IMR-90 (cell line): Measurements from ENCODE around the gene PAM. TPM values are rescaled to one million over a fixed set of nuclear protein-coding genes. Genes with fewer than 3 reads are reported as not detected.
A peak's percentile ranks its signal among the peaks of the same experiment; 100 is the strongest.

Experiments
- ATAC-seq: fragments of 200-7000 bp; cut with Tn5 transposase; 2 replicates; pipeline ENCODE4 v1.9.1; 2020; ENCODE audit warnings: low read depth, mild to moderate bottlenecking, moderate library complexity
- BruUV-seq: library from RNA; stranded (reverse); fragments of 400-500 nt; replicated peaks from 2 replicates; lab custom pipeline; 2021; lab: Mats Ljungman, UMichigan
- CTCF ChIA-PET: fragments of 300-600 bp; formaldehyde crosslinking; extraction: SDS; loops from one replicate; lab custom pipeline; 2021; ENCODE audit warnings: antibody characterized with exemption; lab: Yijun Ruan, JAX
- POLR2A ChIA-PET: fragments of 300-600 bp; sonication (Branson Sonifier 250); formaldehyde crosslinking; loops from one replicate; lab custom pipeline; 2022; ENCODE audit warnings: antibody characterized with exemption; ENCODE audit not compliant: unreplicated experiment; lab: Charles Lee
- DNase-seq: peaks from one replicate; pipeline ENCODE4 v3.0.0; 2013
- H2AFZ ChIP-seq: replicated peaks from 2 replicates; pipeline ENCODE3; 2013; ENCODE audit warnings: low read length, mild to moderate bottlenecking; ENCODE audit not compliant: poor library complexity
- H2AK5ac ChIP-seq: 2 replicates; pipeline ENCODE4 v1.6.1; 2013; ENCODE audit warnings: low read depth, low read length, inconsistent platforms
- H2AK9ac ChIP-seq: replicated peaks from 2 replicates; pipeline ENCODE3; 2013; ENCODE audit warnings: mild to moderate bottlenecking, low read depth, low read length, moderate library complexity; ENCODE audit not compliant: poor library complexity
- H2BK120ac ChIP-seq: 2 replicates; pipeline ENCODE4 v1.6.1; 2013; ENCODE audit warnings: low read depth, low read length, inconsistent platforms
- H2BK15ac ChIP-seq: 3 replicates; pipeline ENCODE4 v1.6.1; 2013; ENCODE audit warnings: low read depth, low read length, inconsistent platforms
- H2BK20ac ChIP-seq: 2 replicates; pipeline ENCODE4 v1.6.1; 2013; ENCODE audit warnings: low read depth, mild to moderate bottlenecking, inconsistent platforms, low read length, moderate library complexity
- H2BK5ac ChIP-seq: 2 replicates; pipeline ENCODE4 v1.6.1; 2013; ENCODE audit warnings: mild to moderate bottlenecking, low read depth, low read length, inconsistent platforms; ENCODE audit not compliant: poor library complexity, severe bottlenecking
- H3K14ac ChIP-seq: replicated peaks from 2 replicates; pipeline ENCODE4 v1.6.1; 2013; ENCODE audit warnings: low read depth, low read length, inconsistent platforms
- H3K18ac ChIP-seq: 2 replicates; pipeline ENCODE4 v1.6.1; 2013; ENCODE audit warnings: low read depth, low read length, control low read depth
- H3K23ac ChIP-seq: 2 replicates; pipeline ENCODE4 v1.6.1; 2013; ENCODE audit warnings: low read depth, low read length, inconsistent platforms
- H3K27ac ChIP-seq: 2 replicates; pipeline ENCODE4 v1.5.1; 2013; ENCODE audit warnings: mild to moderate bottlenecking, control low read depth, low read length; ENCODE audit not compliant: insufficient read depth
- H3K27me3 ChIP-seq: 2 replicates; pipeline ENCODE4 v1.6.1; 2013; ENCODE audit warnings: low read length; ENCODE audit not compliant: control insufficient read depth, insufficient read depth
- H3K36me3 ChIP-seq: 2 replicates; pipeline ENCODE4 v1.6.1; 2013; ENCODE audit warnings: low read length, mixed read lengths; ENCODE audit not compliant: control insufficient read depth, insufficient read depth
- H3K4ac ChIP-seq: 2 replicates; pipeline ENCODE4 v1.6.1; 2013; ENCODE audit warnings: low read depth, low read length, inconsistent platforms
- H3K4me1 ChIP-seq: 2 replicates; pipeline ENCODE4 v1.6.1; 2013; ENCODE audit warnings: low read length, mixed read lengths; ENCODE audit not compliant: control insufficient read depth, insufficient read depth
- H3K4me2 ChIP-seq: 2 replicates; pipeline ENCODE4 v1.6.1; 2013; ENCODE audit warnings: low read depth, mild to moderate bottlenecking, control low read depth, low read length, moderate library complexity
- H3K4me3 ChIP-seq: 2 replicates; pipeline ENCODE4 v1.5.1; 2013; ENCODE audit warnings: low read depth, mild to moderate bottlenecking, control low read depth, low read length, moderate library complexity; ENCODE audit not compliant: insufficient read depth
- H3K56ac ChIP-seq: 2 replicates; pipeline ENCODE4 v1.6.1; 2013; ENCODE audit warnings: low read length, inconsistent platforms; ENCODE audit not compliant: insufficient read depth; ENCODE audit errors: extremely low read depth
- H3K79me1 ChIP-seq, 2 experiments: 2 replicates each; pipeline ENCODE4 v1.6.1; 2013; ENCODE audit warnings: low read length in 2 of 2, inconsistent platforms in 1 of 2, low read depth in 1 of 2
- H3K9ac ChIP-seq: 2 replicates; pipeline ENCODE4 v1.6.1; 2013; ENCODE audit warnings: low read depth, low read length, control low read depth
- H3K9me1 ChIP-seq: 2 replicates; pipeline ENCODE4 v1.6.1; 2013; ENCODE audit warnings: low read length, inconsistent platforms; ENCODE audit not compliant: insufficient read depth
- H3K9me3 ChIP-seq: 2 replicates; pipeline ENCODE4 v1.6.1; 2013; ENCODE audit warnings: low read length; ENCODE audit not compliant: control insufficient read depth, insufficient read depth
- H4K20me1 ChIP-seq: 2 replicates; pipeline ENCODE4 v1.6.1; 2013; ENCODE audit warnings: low read length, inconsistent platforms; ENCODE audit not compliant: insufficient read depth
- H4K5ac ChIP-seq: 2 replicates; pipeline ENCODE4 v1.6.1; 2013; ENCODE audit warnings: mild to moderate bottlenecking, low read depth, low read length, control low read depth
- H4K8ac ChIP-seq, 2 experiments: 2 replicates each; pipeline ENCODE4 v1.6.1; 2013; ENCODE audit warnings: low read depth in 2 of 2, low read length in 2 of 2, control low read depth in 1 of 2, inconsistent platforms in 1 of 2
- H4K91ac ChIP-seq: 2 replicates; pipeline ENCODE4 v1.6.1; 2013; ENCODE audit warnings: low read depth, low read length, inconsistent platforms; ENCODE audit not compliant: insufficient read depth
- BHLHE40 ChIP-seq: fragments of 150-350 bp; IDR thresholded peaks from 2 replicates; pipeline ENCODE4 v1.6.1; 2016; ENCODE audit warnings: mild to moderate bottlenecking, low read depth, low read length
- CEBPB ChIP-seq: IDR thresholded peaks from 2 replicates; pipeline ENCODE4 v1.6.1; 2012; ENCODE audit warnings: low read depth, low read length, improper control_type of control experiment
- CHD1 ChIP-seq: IDR thresholded peaks from 2 replicates; pipeline ENCODE4 v1.6.1; 2012; ENCODE audit warnings: low read depth, low read length, improper control_type of control experiment
- FOS ChIP-seq: fragments of 150-350 bp; IDR thresholded peaks from 2 replicates; pipeline ENCODE4 v1.6.1; 2016; ENCODE audit warnings: low read depth, low read length
- MAFK ChIP-seq: IDR thresholded peaks from 2 replicates; pipeline ENCODE4 v1.6.1; 2012; ENCODE audit warnings: low read depth, low read length, improper control_type of control experiment
- MAZ ChIP-seq: IDR thresholded peaks from 2 replicates; pipeline ENCODE4 v1.6.1; 2012; ENCODE audit warnings: low read depth, mild to moderate bottlenecking, low read length, improper control_type of control experiment, moderate library complexity, borderline replicate concordance
- MXI1 ChIP-seq: IDR thresholded peaks from 2 replicates; pipeline ENCODE4 v1.6.1; 2012; ENCODE audit warnings: low read depth, mild to moderate bottlenecking, low read length, moderate library complexity, borderline replicate concordance
- POLR2A ChIP-seq: IDR thresholded peaks from 2 replicates; pipeline ENCODE4 v1.6.1; 2012; ENCODE audit warnings: mild to moderate bottlenecking, low read depth, low read length
- RAD21 ChIP-seq: IDR thresholded peaks from 2 replicates; pipeline ENCODE4 v1.6.1; 2012; ENCODE audit warnings: low read length, improper control_type of control experiment
- RFX5 ChIP-seq: IDR thresholded peaks from 2 replicates; pipeline ENCODE4 v1.8.0; 2012; ENCODE audit warnings: low read depth, mild to moderate bottlenecking, low read length, moderate library complexity
- SMC3 ChIP-seq: fragments of 150-350 bp; IDR thresholded peaks from 2 replicates; pipeline ENCODE4 v1.6.1; 2016; ENCODE audit warnings: low read depth, mild to moderate bottlenecking, antibody characterized with exemption, low read length, moderate library complexity
- WGBS, 2 experiments: methylation state at CpG; one replicate each; pipeline versions ENCODE4 v1.1.5 to v1.1.7; 2013; ENCODE audit warnings: missing lambda C conversion rate in 2 of 2; ENCODE audit not compliant: insufficient read length in 1 of 2; ENCODE audit errors: extremely low coverage in 2 of 2; 5-methylcytosine and 5-hydroxymethylcytosine counted together
- dilution Hi-C: fragments of 300-500 bp; cut with HindIII; formaldehyde crosslinking; loops from one replicate; pipeline ENCODE4 v1.14.3; 2018; ENCODE audit warnings: low sequenced_read_pairs; ENCODE audit not compliant: unreplicated experiment
- in situ Hi-C: fragments of 300-500 bp; cut with MboI; formaldehyde crosslinking; loops from 3 replicates; pipeline ENCODE4 v1.14.3; 2019; ENCODE audit warnings: low sequenced_read_pairs, inconsistent platforms, mixed read lengths
- intact Hi-C: fragments of 100-400 bp; cut with micrococcal nuclease; formaldehyde crosslinking; loops from 2 replicates; pipeline ENCODE4 v1.10.0; 2022
- polyA plus RNA-seq, 3 experiments: library from polyadenylated mRNA; depleted of rRNA; stranded (reverse); fragments of >200 nt; gene quantifications; 2 replicates each; pipeline ENCODE4 v1.2.3, GENCODE V29; 2012; ENCODE audit warnings: low replicate concordance in 1 of 3
- total RNA-seq: library from RNA; depleted of rRNA; stranded (reverse); fragments of >200 nt; gene quantifications from 2 replicates; pipeline ENCODE4 v1.2.3, GENCODE V29; 2012
- TF ChIP-seq, protein P1 (sequence below): conservative IDR thresholded peaks from 2 replicates; pipeline ENCODE4 v1.5.1; 2012; ENCODE audit warnings: mild to moderate bottlenecking, low read depth, low read length, improper control_type of control experiment
- TF ChIP-seq, protein P2 (sequence below): fragments of 150-350 bp; IDR thresholded peaks from 2 replicates; pipeline ENCODE4 v1.6.1; 2017; ENCODE audit warnings: mild to moderate bottlenecking, antibody characterized with exemption, low read length, low read depth

The PAM gene
- total and polyA plus RNA-seq, 2 of the 4 experiments (the other 2 are of a cell fraction): 115 to 179 TPM

DNA sequence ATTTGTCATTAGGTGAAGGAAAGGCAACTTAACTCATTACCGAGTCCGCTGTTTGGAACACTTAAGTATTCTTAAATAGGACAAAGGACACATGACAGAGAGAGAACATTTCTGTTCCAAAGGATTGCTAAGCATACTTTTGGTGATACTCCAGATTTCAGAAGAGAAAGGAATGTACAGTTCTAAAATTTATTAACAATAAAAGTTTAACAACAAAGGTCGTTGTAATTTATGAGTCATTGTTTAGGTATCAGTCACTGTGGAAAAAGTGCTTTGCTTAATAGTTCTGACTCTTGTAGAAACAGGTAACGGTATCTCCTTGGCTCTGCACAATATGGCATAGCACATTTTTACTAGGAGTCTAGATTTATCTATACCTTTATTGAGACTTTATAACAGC, 36.3 kb upstream of the PAM start:
- Histone ChIP-seq H2BK120ac (peak overlapping the region; percentile 49; the same call in 1 of the 2 replicates), H3K27me3 (no peaks in the 10 kb centered on the region), H2BK5ac (no peak overlapping the region), H3K79me1 (no peaks in the 10 kb centered on the region), H3K14ac (no peak overlapping the region), H2AK5ac (no peak overlapping the region), H4K5ac (no peak overlapping the region), H3K4me2 (no peak overlapping the region), H4K20me1 (no peaks in the 10 kb centered on the region), H3K4me3 (no peak overlapping the region), H2BK15ac (no peak overlapping the region), H4K91ac (no peak overlapping the region), H3K4me1 (peaks cover 20% of the 10 kb centered on the region), H3K27ac (no peak overlapping the region), H3K23ac (no peak overlapping the region), H3K9ac (no peak overlapping the region), H4K8ac (no peak overlapping the region), H3K36me3 (no peaks in the 10 kb centered on the region), H3K4ac (no peak overlapping the region), H3K9me1 (peaks cover 5% of the 10 kb centered on the region; the same call in 1 of the 2 replicates), H3K18ac (0 out of 2 replicates have a peak overlapping the region, but pooled peaks have one; percentile 73), H2AFZ (no peak overlapping the region), H2AK9ac (no peak overlapping the region), H2BK20ac (0 out of 2 replicates have a peak overlapping the region, but pooled peaks have one; percentile 41), H3K56ac (no peak overlapping the region), H3K9me3 (0 out of 2 replicates have a peak, but pooled peaks cover 4% of the 10 kb centered on the region)
- no TSS peak for BruUV-seq
- DNase-seq: no peak
- no peak for ATAC-seq
- no CpG with 5 or more reads among the region's 4 CpGs for WGBS, 2 experiments
- POLR2A ChIA-PET: no interaction called here
- TF ChIP-seq MAFK (no peak), RAD21 (no peak), MAZ (no peak), SMC3 (no peak), MXI1 (no peak), CEBPB (no peak), POLR2A (no peak), BHLHE40 (no peak), CHD1 (no peak), RFX5 (no peak), FOS (no peak)
- TF ChIP-seq, protein P1, sequence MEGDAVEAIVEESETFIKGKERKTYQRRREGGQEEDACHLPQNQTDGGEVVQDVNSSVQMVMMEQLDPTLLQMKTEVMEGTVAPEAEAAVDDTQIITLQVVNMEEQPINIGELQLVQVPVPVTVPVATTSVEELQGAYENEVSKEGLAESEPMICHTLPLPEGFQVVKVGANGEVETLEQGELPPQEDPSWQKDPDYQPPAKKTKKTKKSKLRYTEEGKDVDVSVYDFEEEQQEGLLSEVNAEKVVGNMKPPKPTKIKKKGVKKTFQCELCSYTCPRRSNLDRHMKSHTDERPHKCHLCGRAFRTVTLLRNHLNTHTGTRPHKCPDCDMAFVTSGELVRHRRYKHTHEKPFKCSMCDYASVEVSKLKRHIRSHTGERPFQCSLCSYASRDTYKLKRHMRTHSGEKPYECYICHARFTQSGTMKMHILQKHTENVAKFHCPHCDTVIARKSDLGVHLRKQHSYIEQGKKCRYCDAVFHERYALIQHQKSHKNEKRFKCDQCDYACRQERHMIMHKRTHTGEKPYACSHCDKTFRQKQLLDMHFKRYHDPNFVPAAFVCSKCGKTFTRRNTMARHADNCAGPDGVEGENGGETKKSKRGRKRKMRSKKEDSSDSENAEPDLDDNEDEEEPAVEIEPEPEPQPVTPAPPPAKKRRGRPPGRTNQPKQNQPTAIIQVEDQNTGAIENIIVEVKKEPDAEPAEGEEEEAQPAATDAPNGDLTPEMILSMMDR: no peak
- TF ChIP-seq, protein P2, sequence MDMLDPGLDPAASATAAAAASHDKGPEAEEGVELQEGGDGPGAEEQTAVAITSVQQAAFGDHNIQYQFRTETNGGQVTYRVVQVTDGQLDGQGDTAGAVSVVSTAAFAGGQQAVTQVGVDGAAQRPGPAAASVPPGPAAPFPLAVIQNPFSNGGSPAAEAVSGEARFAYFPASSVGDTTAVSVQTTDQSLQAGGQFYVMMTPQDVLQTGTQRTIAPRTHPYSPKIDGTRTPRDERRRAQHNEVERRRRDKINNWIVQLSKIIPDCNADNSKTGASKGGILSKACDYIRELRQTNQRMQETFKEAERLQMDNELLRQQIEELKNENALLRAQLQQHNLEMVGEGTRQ: no peak
- in situ Hi-C loops (no loop called here), dilution Hi-C loops (no loop called here), intact Hi-C loops (no loop called here)
- CTCF ChIA-PET: interaction anchor here (0.8 kb wide), 1 partner anchor 38 kb away, joined by 3 read pairs; no protein-coding TSS in a partner anchor
